Measurements from ENCODE around the gene MRPS16.

DNA sequence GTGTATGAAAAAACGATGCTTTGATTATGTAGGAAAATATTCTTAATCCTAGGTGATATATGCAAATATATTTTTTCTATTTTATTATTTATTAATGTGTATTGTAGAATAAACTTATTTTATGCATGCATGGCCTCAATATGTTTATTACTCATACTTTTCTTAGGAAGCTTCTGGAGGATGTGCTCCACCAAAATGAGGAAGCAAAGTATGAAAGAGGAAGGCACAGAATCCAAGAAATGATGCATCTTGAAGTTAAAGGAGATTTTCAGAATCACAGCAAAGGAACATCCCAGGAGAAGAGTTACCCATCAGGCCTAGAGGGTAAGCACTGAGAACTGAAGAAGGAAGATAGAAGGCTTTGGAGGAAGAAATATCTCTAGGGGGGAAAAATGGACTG, 35.0 kb upstream of the MRPS16 start:
- TF ChIP-seq CTCF (IDR thresholded peaks at IDR 0.05) (no peak), POLR2AphosphoS5 (IDR thresholded peaks at IDR 0.05; ENCODE audit: insufficient read depth in 1 of 2, low read depth in 1 of 2) (no peak)

All from vagina (tissue), 2 donors.